GM12874 (cell line): ENCODE data around the gene ZNF687.

ENCODE experiments used
- TF ChIP-seq, protein P1 (sequence below): IDR thresholded peaks from 2 replicates; pipeline ENCODE4 v1.5.1; 2011; ENCODE audit warnings: low read depth, mild to moderate bottlenecking, control low read depth, low read length, moderate library complexity; ENCODE audit not compliant: insufficient read depth

The ZNF687 gene

GRCh38 chr1:151246786-151247185 is 35.3 kb upstream of the ZNF687 start:
- TF ChIP-seq, protein P1, sequence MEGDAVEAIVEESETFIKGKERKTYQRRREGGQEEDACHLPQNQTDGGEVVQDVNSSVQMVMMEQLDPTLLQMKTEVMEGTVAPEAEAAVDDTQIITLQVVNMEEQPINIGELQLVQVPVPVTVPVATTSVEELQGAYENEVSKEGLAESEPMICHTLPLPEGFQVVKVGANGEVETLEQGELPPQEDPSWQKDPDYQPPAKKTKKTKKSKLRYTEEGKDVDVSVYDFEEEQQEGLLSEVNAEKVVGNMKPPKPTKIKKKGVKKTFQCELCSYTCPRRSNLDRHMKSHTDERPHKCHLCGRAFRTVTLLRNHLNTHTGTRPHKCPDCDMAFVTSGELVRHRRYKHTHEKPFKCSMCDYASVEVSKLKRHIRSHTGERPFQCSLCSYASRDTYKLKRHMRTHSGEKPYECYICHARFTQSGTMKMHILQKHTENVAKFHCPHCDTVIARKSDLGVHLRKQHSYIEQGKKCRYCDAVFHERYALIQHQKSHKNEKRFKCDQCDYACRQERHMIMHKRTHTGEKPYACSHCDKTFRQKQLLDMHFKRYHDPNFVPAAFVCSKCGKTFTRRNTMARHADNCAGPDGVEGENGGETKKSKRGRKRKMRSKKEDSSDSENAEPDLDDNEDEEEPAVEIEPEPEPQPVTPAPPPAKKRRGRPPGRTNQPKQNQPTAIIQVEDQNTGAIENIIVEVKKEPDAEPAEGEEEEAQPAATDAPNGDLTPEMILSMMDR = no peak

DNA sequence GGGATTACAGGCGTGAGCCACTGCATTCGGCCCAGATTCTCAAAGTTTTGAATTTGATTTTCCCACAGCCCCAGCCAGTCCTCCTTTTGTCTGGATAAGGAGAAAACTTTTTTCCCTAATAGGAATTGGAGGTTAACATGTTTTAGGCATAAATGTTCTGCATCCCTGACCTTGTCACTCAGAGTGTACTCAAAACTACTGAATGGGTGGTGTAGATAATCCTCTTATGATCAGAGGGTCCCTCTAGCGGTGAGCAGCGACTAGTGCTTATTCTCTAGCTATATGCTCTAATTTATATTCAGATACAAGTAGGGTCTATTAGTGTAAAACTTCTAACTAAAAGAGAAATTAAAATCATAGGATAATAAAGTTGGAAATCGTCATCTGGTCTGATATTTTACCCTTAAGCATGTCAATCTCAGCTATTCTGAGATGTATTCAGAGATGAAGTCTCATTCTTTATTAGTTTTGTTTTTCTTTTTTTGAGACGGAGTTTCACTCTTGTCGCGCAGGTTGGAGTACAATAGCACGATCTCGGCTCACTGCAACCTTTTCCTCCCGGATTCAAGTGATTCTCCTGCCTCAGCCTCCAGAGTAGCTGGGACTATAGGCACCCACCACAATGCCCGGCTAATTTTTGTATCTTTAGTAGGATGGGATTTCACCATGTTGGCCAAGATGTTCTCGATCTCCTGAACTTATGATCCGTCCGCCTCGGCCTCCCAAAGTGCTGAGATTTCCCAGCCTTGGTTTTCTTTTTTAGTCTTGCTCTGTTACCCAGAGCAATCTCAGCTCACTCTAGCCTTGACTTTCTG is 30.2 kb upstream of the ZNF687 start:
- TF ChIP-seq, protein P1 = peak; percentile 77

DNA sequence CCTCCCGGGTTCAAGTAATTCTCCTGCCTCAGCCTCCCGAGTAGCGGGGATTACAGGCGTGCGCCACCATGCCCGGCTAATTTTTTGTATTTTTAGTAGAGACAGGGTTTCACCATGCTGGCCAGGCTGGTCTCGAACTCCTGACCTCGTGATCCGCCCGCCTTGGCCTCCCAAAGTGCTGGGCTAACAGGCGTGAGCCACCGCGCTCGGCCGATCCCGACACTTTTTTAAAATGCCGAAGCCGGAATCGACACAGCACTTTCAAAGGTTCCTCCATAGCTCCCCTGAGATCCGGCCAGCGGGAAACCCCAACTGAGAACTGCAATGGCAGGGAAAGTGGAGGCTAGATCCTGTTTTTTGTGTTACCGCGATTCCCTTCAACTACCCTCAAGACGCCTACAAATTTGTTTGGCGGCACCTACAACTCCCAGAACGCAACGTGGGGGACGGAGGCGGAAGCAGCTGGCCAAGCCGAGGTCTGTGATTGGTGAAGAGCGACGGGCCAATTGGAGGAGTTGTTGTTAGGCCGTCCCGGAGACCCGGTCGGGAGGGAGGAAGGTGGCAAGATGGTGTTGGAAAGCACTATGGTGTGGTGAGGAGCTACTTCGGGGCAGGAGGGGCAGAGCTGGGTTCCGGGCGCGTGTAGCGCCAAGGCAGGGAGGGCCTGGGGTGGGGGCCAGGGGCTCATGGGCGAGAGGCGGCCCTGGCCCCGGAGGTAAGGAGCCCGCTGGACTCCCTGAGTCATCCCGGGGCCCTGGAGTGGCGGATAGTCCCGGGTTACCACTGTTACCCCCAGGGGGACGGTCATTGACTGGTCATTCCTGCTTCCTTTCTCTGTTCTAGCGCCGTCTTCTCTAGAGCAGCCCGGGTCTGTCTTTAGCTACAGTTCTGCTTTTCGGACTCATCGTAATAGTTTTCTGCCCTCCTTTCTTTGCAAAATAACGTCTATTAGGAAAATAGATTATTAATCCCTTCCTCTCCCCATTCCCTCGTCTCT is 27.6 kb upstream of the ZNF687 start, which contains the start of gene PSMD4:
Gene PSMD4 (plus strand): TSS at position 518 of the 997 bp plus-strand sequence. CDS start 49 bp downstream, at position 567.
- TF ChIP-seq, protein P1 = no peak

- TF ChIP-seq, protein P1 = no peak
Observed at GRCh38 chr1:151255381-151255780, 26.7 kb upstream of the ZNF687 start.

- TF ChIP-seq, protein P1 = no peak
Observed at GRCh38 chr1:151259351-151259750, 22.7 kb upstream of the ZNF687 start.

DNA sequence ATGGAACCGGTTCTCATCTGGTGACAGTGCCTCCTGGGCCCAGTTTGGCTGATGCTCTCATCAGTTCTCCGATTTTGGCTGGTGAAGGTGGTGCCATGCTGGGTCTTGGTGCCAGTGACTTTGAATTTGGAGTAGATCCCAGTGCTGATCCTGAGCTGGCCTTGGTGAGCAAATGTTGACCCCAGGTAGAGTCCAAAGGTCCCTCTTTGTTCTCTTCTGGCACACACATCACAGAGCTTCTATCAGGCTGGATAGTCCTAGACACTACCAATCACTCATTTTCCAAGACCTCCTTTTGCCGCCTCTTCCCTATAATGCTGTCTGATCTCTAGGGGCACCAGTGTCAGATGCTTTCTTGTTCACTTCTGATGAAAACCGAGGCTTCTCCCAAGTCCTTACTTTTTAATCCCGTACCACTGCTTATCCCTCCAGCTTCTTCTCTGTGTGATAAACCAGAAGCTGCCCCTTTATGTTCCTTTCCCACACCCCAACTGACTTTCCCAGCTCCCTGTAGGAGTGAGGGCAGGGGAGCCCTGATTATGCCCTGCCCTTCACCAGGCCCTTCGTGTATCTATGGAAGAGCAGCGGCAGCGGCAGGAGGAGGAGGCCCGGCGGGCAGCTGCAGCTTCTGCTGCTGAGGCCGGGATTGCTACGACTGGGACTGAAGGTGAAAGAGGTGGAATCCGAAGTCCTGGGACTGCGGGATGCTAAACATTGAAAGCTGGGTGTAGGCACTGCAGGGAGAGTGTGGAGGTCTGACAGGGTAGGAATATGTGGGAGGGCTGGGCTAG is 16.5 kb upstream of the ZNF687 start:
- TF ChIP-seq, protein P1 = no peak
